Kidney glomerular epithelial cell (primary cell): Measurements from ENCODE around the gene DSCAML1.
A peak's percentile ranks its signal among the peaks of the same experiment; 100 is the strongest.

ENCODE experiments used
- DNase-seq: peaks from one replicate; lab custom pipeline; 2025; lab: John Stamatoyannopoulos, UW

Gene DSCAML1

GRCh38 chr11:117610901-117611300, 186.1 kb downstream of the DSCAML1 start:
- DNase-seq, result no peak

DNA sequence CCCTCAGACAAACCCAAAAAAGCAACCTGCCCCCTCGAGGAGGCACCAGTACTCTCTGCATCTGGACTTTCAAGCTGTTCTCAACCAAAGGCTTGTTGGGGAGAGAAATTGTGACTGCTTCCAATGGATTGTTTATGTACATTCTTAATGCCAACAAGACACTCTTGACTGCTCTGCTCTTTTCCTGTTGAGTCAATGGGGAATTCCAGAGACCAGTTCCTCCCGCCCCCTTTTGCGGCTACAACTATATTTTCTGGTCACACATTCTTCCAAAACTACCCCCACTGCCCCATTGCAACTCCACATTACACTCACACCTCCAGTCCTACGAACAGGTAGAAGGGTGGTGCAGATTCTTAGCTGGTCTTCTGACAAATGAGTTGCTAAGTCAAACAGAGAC, 187.0 kb downstream of the DSCAML1 start:
- peak; percentile 56 for DNase-seq

GRCh38 chr11:117607449-117607848, 189.6 kb downstream of the DSCAML1 start:
- no peak for DNase-seq

- DNase-seq, result peak; percentile 1
These were observed 190.2 kb downstream of the DSCAML1 start for GRCh38 chr11:117606790-117607189.

DNA sequence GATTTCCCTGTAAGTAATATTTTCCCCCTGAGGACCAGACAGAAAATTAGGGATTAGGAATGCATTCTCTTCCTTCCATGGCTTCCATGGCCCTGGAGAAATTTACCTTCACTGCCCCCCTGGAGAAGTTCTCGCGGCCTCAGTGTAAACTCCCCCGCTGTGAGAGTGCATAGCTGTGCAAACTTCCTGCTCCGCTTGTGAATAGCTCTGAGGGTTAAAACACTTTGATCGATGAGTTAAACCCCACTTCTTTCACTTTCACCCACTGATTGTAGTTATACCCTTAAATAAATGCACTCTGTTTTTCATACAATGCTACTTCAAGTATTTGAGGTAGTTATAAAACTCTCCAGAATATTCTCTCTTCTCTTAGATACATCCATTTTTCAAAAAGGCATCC, 190.8 kb downstream of the DSCAML1 start:
- DNase-seq, result no peak

DNA sequence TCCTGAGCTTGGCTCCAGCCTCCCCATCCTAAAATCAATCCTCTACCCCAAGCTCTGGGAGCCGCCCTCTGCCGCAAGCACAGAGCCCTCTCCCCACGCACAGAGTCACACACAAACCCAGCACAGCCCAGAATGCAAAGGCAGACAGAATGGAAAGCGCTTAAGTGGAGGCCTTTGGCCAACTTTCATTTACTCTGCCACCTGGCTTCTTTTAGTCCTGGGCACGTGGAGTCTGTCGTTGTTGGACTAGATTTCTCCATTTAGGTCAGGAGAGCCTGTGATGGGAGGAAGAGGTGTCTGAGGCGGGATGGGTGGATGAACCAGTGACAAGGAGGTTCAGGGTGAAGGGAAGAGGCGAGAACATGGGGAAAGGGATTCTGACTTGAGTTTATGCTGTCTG, 191.7 kb downstream of the DSCAML1 start:
- no peak for DNase-seq

- no peak for DNase-seq
These were observed 192.6 kb downstream of the DSCAML1 start for GRCh38 chr11:117604336-117604995.

DNA sequence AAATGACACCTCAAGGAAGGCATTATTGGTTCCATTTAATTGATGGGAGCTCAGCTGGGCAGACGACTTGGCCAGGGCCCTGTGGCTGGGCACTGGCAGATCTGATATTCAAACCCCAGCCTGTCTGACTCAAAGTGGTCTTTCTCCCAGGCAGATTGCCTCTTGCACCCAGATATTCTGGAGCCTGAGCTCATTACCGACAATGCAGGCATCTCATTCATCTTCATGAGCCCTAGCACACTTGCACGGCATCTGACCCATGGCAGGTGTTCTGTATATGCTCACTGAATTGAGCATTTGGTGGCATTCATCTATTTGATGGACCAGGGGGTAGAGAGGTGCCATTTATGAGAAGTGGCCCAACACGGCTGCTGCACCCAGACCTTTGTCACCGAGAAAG, 193.1 kb downstream of the DSCAML1 start:
- no peak for DNase-seq

GRCh38 chr11:117601006-117601708, 195.9 kb downstream of the DSCAML1 start:
- DNase-seq, result no peak

- no peak for DNase-seq
These were observed 196.7 kb downstream of the DSCAML1 start for GRCh38 chr11:117600234-117600783.

GRCh38 chr11:117597071-117597470, 199.9 kb downstream of the DSCAML1 start:
- peak; percentile 36 for DNase-seq

GRCh38 chr11:117595440-117595839, 201.6 kb downstream of the DSCAML1 start:
- no peak for DNase-seq

- DNase-seq, result no peak
These were observed 202.3 kb downstream of the DSCAML1 start for GRCh38 chr11:117594721-117595120.

- DNase-seq, result no peak
These were observed 204.0 kb downstream of the DSCAML1 start for GRCh38 chr11:117593065-117593464.

- no peak for DNase-seq
These were observed 205.5 kb downstream of the DSCAML1 start for GRCh38 chr11:117591316-117592039.

DNA sequence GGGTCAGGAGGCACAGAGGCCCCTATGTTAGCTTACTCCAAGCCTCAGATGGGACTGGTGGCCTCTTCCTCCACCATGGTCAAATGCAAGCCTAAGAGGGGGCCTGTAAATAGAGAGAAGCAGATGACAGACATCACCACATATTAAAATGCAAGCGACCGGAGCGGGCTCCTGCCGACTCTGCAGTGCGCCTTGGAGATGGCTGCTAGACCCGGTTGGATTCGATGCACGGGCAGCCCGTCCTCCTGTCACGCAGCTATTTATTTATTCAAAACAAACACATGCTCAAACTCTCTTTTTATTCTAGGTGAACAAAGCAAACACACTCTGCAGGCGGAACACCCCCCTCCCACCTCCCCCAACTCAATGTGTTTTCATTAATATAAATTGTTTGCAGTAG, 208.0 kb downstream of the DSCAML1 start:
- DNase-seq, result no peak

DNA sequence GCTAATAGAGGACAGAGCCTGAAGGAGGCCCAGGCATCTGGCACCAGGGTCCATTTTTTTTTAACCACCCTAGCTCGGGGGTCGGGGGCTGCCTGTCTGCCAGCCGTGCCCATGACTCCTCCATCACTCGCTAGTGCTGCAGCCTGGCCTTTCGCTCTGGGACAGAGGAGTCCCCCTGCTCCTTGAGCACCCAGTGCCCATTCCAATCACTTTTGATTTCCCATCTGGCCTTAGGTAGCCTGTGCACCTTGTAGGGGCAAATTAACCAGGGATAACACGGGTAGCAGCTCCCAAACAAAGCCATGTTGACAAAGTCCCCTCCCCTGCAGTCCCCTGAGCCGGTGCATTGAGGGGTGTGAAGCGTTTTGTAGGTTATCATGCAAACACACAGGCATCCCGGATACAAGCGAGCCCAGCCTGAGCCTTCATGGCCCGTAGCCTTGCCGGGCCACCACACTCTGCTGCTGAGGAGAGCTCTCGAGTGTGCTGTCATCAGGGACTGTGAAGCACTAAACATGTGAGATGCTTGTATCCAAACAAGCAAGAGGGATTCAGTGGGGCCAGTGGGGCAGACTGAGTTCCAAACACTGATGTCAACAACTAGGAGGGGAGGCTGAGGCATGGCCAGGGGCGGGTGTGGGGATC, 208.7 kb downstream of the DSCAML1 start:
- no peak for DNase-seq

DNA sequence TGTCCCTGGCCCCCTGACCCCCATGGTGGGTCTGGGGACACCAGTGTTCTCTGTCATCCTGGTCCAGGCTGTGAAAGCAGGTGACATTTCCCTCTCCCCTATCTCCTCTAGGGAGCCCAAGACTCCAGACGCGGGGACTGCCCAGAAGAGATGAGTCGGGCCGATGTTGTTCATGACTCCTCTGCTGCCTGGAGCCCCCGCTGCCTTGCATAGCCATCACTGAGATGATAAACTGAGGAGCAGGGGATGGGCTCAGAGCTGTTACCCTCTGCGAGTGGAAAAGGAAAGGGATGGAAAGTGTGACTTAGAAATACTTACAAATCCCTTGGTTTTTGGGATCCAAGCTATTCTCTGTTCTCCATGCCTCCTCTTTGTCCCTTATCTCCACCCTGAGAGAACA, 209.6 kb downstream of the DSCAML1 start:
- no peak for DNase-seq

- DNase-seq, result no peak
These were observed 210.6 kb downstream of the DSCAML1 start for GRCh38 chr11:117586392-117586791.

DNA sequence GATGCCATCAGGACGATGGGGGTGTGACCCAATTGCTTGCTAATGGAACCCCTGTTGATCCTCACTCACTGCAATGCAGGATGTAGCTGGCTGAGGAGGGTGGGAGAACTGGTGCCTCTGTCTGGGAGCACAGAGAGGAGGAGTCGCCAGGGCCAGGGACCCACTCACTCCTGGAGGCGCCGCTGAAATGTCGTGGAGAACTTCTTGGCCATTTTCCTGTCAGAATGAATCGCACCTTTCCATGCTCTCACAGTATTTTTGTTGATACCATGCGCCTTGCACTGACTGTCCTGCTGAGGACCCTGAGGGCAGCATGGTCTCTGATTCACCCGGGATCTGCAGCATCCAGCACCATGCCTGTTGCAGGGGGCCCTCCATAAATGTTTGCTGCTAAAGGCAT, 211.4 kb downstream of the DSCAML1 start:
- DNase-seq, result no peak

DNA sequence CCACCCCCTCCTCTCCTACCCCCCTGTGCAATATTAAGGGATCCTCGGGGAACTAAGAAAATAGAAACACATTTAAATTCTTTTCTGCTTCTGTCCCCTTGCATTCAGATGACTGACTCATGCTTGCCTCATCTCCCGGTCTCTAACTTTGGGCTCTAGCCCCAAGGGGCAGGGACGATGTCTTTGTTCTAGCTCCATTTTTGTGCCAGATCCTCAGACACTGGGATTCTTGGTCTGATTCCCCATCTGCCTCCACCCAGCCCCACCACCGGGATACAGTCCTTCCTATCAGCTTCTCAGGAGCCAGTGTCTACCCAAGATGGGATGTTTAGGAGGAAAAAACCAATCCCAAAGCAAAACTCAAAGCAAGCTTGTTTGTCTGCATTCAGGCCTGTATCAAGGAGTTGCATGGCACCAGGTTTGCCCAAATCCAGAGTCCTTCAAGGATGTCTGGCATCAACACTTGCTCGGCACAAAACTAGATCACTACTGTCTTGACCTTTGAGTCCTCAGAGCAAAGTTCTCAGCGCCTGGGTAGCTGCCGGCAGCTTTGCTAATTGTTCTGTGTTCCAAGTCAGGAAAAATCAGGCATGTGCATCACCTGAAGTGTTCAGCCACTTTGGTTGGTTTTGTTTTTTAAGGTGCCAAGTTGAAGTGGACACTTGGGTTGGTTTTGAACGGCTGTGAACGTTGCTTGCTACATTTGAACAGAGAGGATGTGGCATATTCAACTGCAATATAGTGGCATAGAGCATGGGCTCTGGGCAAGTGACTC, 212.8 kb downstream of the DSCAML1 start:
- DNase-seq, result peak; percentile 42
